GM12878 (cell line): ENCODE measurements around the gene TMEM127. TPM values are rescaled to one million over a fixed set of nuclear protein-coding genes. Genes with fewer than 3 reads are reported as not detected.

Source experiments
- ATAC-seq: fragments of 200-7000 bp; cut with Tn5 transposase; 3 replicates; pipeline ENCODE4 v1.9.1; 2020; ENCODE audit warnings: mild to moderate bottlenecking, moderate library complexity
- BruUV-seq: library from RNA; stranded (reverse); fragments of 400-500 nt; replicated peaks from 2 replicates; lab custom pipeline; 2021; lab: Mats Ljungman, UMichigan
- CTCF ChIA-PET: fragments of 300-600 bp; sonication (Branson Sonifier 250); formaldehyde crosslinking; extraction: SDS; loops from one replicate; lab custom pipeline; 2021; ENCODE audit warnings: inconsistent platforms; lab: Yijun Ruan, JAX
- POLR2A ChIA-PET: fragments of 350-600 bp; formaldehyde crosslinking; extraction: SDS; loops from one replicate; lab custom pipeline; 2021; ENCODE audit warnings: inconsistent platforms; lab: Charles Lee
- RAD21 ChIA-PET: fragments of 300-600 bp; sonication (Branson Sonifier 250); formaldehyde crosslinking; loops from one replicate; lab custom pipeline; 2023; ENCODE audit warnings: antibody characterized with exemption; ENCODE audit not compliant: unreplicated experiment; lab: Charles Lee
- SMC1A ChIA-PET: fragments of 300-600 bp; sonication (Branson Sonifier 250); formaldehyde crosslinking; loops from one replicate; lab custom pipeline; 2023; ENCODE audit not compliant: unreplicated experiment, uncharacterized antibody; lab: Charles Lee
- DNase-seq: peaks from one replicate; pipeline ENCODE4 v3.0.0-alpha.2; 2011; ENCODE audit warnings: low read depth, low spot score
- FAIRE-seq: peaks from 3 replicates; lab custom pipeline; 2011; peaks lifted over from hg19 to GRCh38; lab: Jason Lieb, UNC
- H2AFZ ChIP-seq: 2 replicates; pipeline ENCODE4 v1.6.0; 2011; ENCODE audit warnings: low read depth, low read length, control low read depth; ENCODE audit not compliant: control insufficient read depth
- H3K27ac ChIP-seq: 2 replicates; pipeline ENCODE4 v1.5.1; 2011; ENCODE audit warnings: control low read depth; ENCODE audit not compliant: control insufficient read depth, insufficient read depth
- H3K27me3 ChIP-seq, 2 experiments: replicated peaks in 1 of 2; 2 replicates each; pipeline versions ENCODE4 v1.6.0 to v1.6.1; 2011; ENCODE audit warnings: low read length in 1 of 2; ENCODE audit not compliant: control insufficient read depth in 2 of 2, insufficient read depth in 2 of 2
- H3K36me3 ChIP-seq, 2 experiments: 2 replicates each; pipeline ENCODE4 v1.5.1; 2011; ENCODE audit warnings: low read length in 1 of 2; ENCODE audit not compliant: control insufficient read depth in 2 of 2, insufficient read depth in 2 of 2
- H3K4me1 ChIP-seq: 2 replicates; pipeline ENCODE4 v1.6.1; 2011; ENCODE audit warnings: mild to moderate bottlenecking, low read length, moderate library complexity, mixed read lengths; ENCODE audit not compliant: control insufficient read depth, insufficient read depth
- H3K4me2 ChIP-seq: 2 replicates; pipeline ENCODE4 v1.6.0; 2011; ENCODE audit warnings: control low read depth; ENCODE audit not compliant: control insufficient read depth, insufficient read depth
- H3K4me3 ChIP-seq: fragments of 200-600 bp; sonication (generic); 2 replicates; pipeline ENCODE4 v1.5.1; 2016
- H3K79me2 ChIP-seq: 2 replicates; pipeline ENCODE4 v1.6.0; 2011; ENCODE audit warnings: low read length; ENCODE audit not compliant: control insufficient read depth, insufficient read depth
- H3K9ac ChIP-seq: 2 replicates; pipeline ENCODE4 v1.8.0; 2011; ENCODE audit warnings: low read length, control low read depth, mixed read lengths; ENCODE audit not compliant: control insufficient read depth, insufficient read depth
- H3K9me3 ChIP-seq: replicated peaks from 3 replicates; pipeline ENCODE4 v1.5.1; 2011; ENCODE audit warnings: mild to moderate bottlenecking, low read length; ENCODE audit not compliant: control insufficient read depth, insufficient read depth
- H4K20me1 ChIP-seq: 2 replicates; pipeline ENCODE4 v1.6.0; 2011; ENCODE audit not compliant: control insufficient read depth, insufficient read depth
- CBX3 ChIP-seq: fragments of 200-600 bp; sonication (generic); IDR thresholded peaks from 2 replicates; pipeline ENCODE4 v1.6.1; 2016; ENCODE audit warnings: low read depth, borderline replicate concordance
- CREB1 ChIP-seq: IDR thresholded peaks from 2 replicates; pipeline ENCODE4 v1.6.1; 2012; ENCODE audit warnings: low read depth, mild to moderate bottlenecking, inconsistent platforms
- EP300 ChIP-seq, 2 experiments: fragments of 150-350 bp in 1 of 2; IDR thresholded peaks; 2 replicates each; pipeline ENCODE4 v1.6.1; 2011 to 2012; ENCODE audit warnings: low read depth in 2 of 2, low read length in 2 of 2, borderline replicate concordance in 1 of 2, improper control_type of control experiment in 1 of 2, inconsistent platforms in 1 of 2; ENCODE audit not compliant: control insufficient read depth in 1 of 2
- EZH2 ChIP-seq: IDR thresholded peaks from 2 replicates; pipeline ENCODE4 v1.6.1; 2012; ENCODE audit warnings: low read depth, mild to moderate bottlenecking, control low read depth, inconsistent platforms, low read length, borderline replicate concordance; ENCODE audit not compliant: control insufficient read depth
- HDAC2 ChIP-seq: fragments of 200-600 bp; sonication (generic); IDR thresholded peaks from 2 replicates; pipeline ENCODE4 v1.6.1; 2017
- PAX5 ChIP-seq: IDR thresholded peaks from 2 replicates; pipeline ENCODE4 v1.6.1; 2011; ENCODE audit warnings: low read depth, low read length, borderline replicate concordance
- POLR2A ChIP-seq: IDR thresholded peaks from 2 replicates; pipeline ENCODE4 v1.6.1; 2011; ENCODE audit warnings: low read depth, mild to moderate bottlenecking, low read length
- SRF ChIP-seq, 2 experiments: IDR thresholded peaks; 2 replicates each; pipeline ENCODE4 v1.6.1; 2011; ENCODE audit warnings: low read depth in 2 of 2, low read length in 2 of 2, mild to moderate bottlenecking in 1 of 2, moderate library complexity in 1 of 2
- TCF7 ChIP-seq: IDR thresholded peaks from 2 replicates; pipeline ENCODE4 v1.6.1; 2014; ENCODE audit warnings: antibody characterized with exemption, borderline replicate concordance
- ZNF622 ChIP-seq: fragments of 450-650 bp; IDR thresholded peaks from 2 replicates; pipeline ENCODE4 v1.6.1; 2017; ENCODE audit warnings: mild to moderate bottlenecking, inconsistent platforms
- WGBS: methylation state at CpG from one replicate; pipeline ENCODE4 v1.1.6; 2016; ENCODE audit warnings: low lambda C conversion rate; ENCODE audit not compliant: insufficient replicate concordance, insufficient coverage; ENCODE audit errors: missing lambda C conversion rate; 5-methylcytosine and 5-hydroxymethylcytosine counted together
- in situ Hi-C: fragments of 300-500 bp; cut with MboI; formaldehyde crosslinking; loops from 9 replicates; pipeline ENCODE4 v1.14.3; 2018; ENCODE audit warnings: mixed read lengths
- intact Hi-C: fragments of 100-400 bp; cut with micrococcal nuclease; formaldehyde crosslinking; loops from one replicate; pipeline ENCODE4 v1.14.2; 2022; ENCODE audit not compliant: unreplicated experiment
- polyA plus RNA-seq, 11 experiments: library from polyadenylated mRNA; depleted of rRNA in 4 of 11; unstranded in 6 of 11; stranded (reverse) in 5 of 11; fragments of >200 nt; fragmentation: Nextera tagmentation in 4 of 11; fragmentation: Illumina TruSeq in 1 of 11; extraction: Ambion mirVana in 4 of 11; extraction: Trizol in 1 of 11; gene quantifications; 1 replicate in 1 of 11; 2 replicates in 10 of 11; pipeline versions ENCODE4 v1.2.1 to v1.2.3, GENCODE V29; 2011 to 2016; ENCODE audit warnings: inconsistent platforms in 2 of 11, missing spikeins in 2 of 11, low read depth in 1 of 11
- total RNA-seq, 4 experiments: library from RNA; depleted of rRNA in 3 of 4; stranded (reverse); fragments of >200 nt in 3 of 4; fragmentation: Illumina TruSeq in 1 of 4; extraction: Trizol in 1 of 4; gene quantifications; 2 replicates each; pipeline versions ENCODE4 v1.2.1 to v1.2.3, GENCODE V29; 2013 to 2021
- TF ChIP-seq, protein P1 (sequence below): fragments of 450-650 bp; conservative IDR thresholded peaks from 2 replicates; pipeline ENCODE4 v1.6.1; 2017; ENCODE audit warnings: mild to moderate bottlenecking, moderate library complexity
- TF ChIP-seq, protein P2 (sequence below): IDR thresholded peaks from 2 replicates; pipeline ENCODE4 v1.6.1; 2011; ENCODE audit warnings: low read depth, mild to moderate bottlenecking, low read length, moderate library complexity, borderline replicate concordance; ENCODE audit errors: extremely low read depth
- TF ChIP-seq, protein P3 (sequence below): fragments of 450-650 bp; IDR thresholded peaks from 2 replicates; pipeline ENCODE4 v1.6.1; 2017; ENCODE audit warnings: mild to moderate bottlenecking, moderate library complexity

TMEM127 gene
- total and polyA plus RNA-seq, 10 of the 15 experiments (the other 5 are each of a cell fraction or from before 2014, with no cell fraction given): 2.6 to 27.2 (median 17.7) TPM

DNA sequence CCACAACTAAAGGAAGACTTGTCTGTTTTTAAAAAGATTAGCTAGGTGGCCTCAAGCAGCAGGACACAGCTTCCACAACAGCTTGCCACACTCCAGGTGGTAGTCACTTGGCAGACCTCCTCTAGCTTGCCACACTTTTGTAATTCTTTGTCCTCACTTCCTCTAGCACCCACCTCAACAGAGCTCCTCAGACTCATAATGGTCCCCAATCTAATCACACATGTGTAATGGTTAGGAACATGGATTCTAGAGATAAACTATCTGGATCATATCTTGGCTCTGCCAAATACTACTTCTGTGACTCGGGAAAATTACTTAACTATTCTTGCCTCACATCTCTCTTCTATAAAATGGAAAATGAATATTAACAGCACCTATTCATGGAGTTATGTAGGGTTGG, 36.1 kb upstream of the TMEM127 start:
- in situ Hi-C loops (no loop called here), intact Hi-C loops (no loop called here)
- Histone ChIP-seq H3K4me1 (peaks cover 5% of the 10 kb centered on the region), H3K4me2 (no peak overlapping the region), H3K79me2 (peaks cover 44% of the 10 kb centered on the region), H4K20me1 (no peaks in the 10 kb centered on the region), H3K27me3 (no peaks in the 10 kb centered on the region), H3K36me3 (peaks cover 12 to 40% of the 10 kb centered on the region in 2 experiments), H3K27ac (no peak overlapping the region), H3K9me3 (no peaks in the 10 kb centered on the region), H3K4me3 (no peak overlapping the region), H3K9ac (no peak overlapping the region), H2AFZ (no peak overlapping the region)
- ChIA-PET SMC1A (interaction anchor here (0.7 to 3.1 kb wide), 8 partner anchors 9 to 43 kb away, joined by 3 to 9 read pairs (median 4); partner anchors contain the start of gene NCAPH), CTCF (interaction anchor here (0.6 to 1.3 kb wide), 5 partner anchors 9 to 309 kb away, joined by 3 to 4 read pairs (median 4); no protein-coding TSS in a partner anchor), RAD21 (interaction anchor here (2.0 kb wide), 2 partner anchors 21 to 43 kb away, joined by 7 to 8 read pairs; no protein-coding TSS in a partner anchor), POLR2A (interaction anchor here (0.6 to 0.7 kb wide), 2 partner anchors 50 to 94 kb away, joined by 3 read pairs; no protein-coding TSS in a partner anchor)
- TF ChIP-seq, protein P1, sequence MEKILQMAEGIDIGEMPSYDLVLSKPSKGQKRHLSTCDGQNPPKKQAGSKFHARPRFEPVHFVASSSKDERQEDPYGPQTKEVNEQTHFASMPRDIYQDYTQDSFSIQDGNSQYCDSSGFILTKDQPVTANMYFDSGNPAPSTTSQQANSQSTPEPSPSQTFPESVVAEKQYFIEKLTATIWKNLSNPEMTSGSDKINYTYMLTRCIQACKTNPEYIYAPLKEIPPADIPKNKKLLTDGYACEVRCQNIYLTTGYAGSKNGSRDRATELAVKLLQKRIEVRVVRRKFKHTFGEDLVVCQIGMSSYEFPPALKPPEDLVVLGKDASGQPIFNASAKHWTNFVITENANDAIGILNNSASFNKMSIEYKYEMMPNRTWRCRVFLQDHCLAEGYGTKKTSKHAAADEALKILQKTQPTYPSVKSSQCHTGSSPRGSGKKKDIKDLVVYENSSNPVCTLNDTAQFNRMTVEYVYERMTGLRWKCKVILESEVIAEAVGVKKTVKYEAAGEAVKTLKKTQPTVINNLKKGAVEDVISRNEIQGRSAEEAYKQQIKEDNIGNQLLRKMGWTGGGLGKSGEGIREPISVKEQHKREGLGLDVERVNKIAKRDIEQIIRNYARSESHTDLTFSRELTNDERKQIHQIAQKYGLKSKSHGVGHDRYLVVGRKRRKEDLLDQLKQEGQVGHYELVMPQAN: no peak
- TF ChIP-seq, protein P2, sequence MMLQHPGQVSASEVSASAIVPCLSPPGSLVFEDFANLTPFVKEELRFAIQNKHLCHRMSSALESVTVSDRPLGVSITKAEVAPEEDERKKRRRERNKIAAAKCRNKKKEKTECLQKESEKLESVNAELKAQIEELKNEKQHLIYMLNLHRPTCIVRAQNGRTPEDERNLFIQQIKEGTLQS: no peak
- no peak for TF ChIP-seq HDAC2
- no peak for TF ChIP-seq ZNF622
- TF ChIP-seq EZH2: no peak
- no peak for TF ChIP-seq SRF (IDR thresholded peaks at IDR 0.05; ENCODE audit: low read depth in 2 of 2, low read length in 2 of 2)
- TF ChIP-seq TCF7: no peak
- no peak for TF ChIP-seq EP300 (IDR thresholded peaks at IDR 0.05; ENCODE audit: borderline replicate concordance in 1 of 2, control insufficient read depth in 1 of 2, low read depth in 2 of 2, low read length in 2 of 2)
- TF ChIP-seq CBX3: no peak
- TF ChIP-seq CREB1: no peak
- TF ChIP-seq POLR2A: no peak
- TF ChIP-seq, protein P3, sequence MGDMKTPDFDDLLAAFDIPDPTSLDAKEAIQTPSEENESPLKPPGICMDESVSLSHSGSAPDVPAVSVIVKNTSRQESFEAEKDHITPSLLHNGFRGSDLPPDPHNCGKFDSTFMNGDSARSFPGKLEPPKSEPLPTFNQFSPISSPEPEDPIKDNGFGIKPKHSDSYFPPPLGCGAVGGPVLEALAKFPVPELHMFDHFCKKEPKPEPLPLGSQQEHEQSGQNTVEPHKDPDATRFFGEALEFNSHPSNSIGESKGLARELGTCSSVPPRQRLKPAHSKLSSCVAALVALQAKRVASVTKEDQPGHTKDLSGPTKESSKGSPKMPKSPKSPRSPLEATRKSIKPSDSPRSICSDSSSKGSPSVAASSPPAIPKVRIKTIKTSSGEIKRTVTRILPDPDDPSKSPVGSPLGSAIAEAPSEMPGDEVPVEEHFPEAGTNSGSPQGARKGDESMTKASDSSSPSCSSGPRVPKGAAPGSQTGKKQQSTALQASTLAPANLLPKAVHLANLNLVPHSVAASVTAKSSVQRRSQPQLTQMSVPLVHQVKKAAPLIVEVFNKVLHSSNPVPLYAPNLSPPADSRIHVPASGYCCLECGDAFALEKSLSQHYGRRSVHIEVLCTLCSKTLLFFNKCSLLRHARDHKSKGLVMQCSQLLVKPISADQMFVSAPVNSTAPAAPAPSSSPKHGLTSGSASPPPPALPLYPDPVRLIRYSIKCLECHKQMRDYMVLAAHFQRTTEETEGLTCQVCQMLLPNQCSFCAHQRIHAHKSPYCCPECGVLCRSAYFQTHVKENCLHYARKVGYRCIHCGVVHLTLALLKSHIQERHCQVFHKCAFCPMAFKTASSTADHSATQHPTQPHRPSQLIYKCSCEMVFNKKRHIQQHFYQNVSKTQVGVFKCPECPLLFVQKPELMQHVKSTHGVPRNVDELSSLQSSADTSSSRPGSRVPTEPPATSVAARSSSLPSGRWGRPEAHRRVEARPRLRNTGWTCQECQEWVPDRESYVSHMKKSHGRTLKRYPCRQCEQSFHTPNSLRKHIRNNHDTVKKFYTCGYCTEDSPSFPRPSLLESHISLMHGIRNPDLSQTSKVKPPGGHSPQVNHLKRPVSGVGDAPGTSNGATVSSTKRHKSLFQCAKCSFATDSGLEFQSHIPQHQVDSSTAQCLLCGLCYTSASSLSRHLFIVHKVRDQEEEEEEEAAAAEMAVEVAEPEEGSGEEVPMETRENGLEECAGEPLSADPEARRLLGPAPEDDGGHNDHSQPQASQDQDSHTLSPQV: no peak
- TF ChIP-seq PAX5: no peak
- 45% methylated on average over 1 of the region's 1 CpG for WGBS
- no TSS peak for BruUV-seq
- FAIRE-seq (no peak), ATAC-seq (no peak), DNase-seq (no peak)
